ENCODE results near the gene RANBP10. TPM values are rescaled to one million over a fixed set of nuclear protein-coding genes. Genes with fewer than 3 reads are reported as not detected.

Gene RANBP10
- total RNA-seq, 1 experiment from 2014 or later, result 2.6 TPM

DNA sequence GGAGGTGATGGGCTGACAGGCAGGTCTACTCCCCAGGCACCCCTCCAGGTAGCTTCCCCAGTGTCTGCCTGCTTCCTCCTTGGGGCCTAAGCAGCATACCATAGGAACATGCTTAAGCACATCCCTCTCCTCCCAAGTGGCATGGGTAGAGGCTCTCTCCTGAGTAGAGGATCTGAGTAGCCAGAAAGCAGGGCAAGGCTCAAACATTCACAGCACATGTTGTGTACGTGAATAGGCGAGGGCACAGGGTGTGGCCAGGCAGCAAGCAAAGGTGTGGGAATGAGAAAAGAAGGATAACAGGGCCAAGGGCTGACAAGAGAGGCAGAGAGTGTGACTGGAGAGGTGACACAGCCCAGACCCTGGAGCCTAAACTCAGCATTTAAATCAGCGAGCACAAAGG lies 57.5 kb downstream of the RANBP10 start:
- DNase-seq (ENCODE audit: low read depth), result no peak

DNA sequence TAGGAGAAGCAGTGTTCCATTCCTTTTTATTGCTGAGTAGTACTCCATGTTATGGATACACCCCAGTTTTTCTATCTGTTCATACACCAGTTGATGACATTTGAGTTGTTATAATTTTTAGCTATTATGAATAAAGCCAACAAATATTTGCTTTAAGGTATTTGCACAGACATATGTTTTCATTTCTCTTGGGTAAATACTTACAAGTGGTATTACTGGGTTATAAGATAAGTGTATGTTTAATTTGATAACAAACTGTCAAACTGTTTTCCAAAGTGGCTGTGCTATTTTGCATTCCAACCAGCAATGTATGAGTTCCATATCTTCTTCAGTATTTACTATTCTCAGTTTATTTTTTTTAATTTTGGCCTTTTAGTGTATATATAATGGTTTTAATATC lies 59.5 kb downstream of the RANBP10 start:
- no peak for DNase-seq (ENCODE audit: low read depth)

DNA sequence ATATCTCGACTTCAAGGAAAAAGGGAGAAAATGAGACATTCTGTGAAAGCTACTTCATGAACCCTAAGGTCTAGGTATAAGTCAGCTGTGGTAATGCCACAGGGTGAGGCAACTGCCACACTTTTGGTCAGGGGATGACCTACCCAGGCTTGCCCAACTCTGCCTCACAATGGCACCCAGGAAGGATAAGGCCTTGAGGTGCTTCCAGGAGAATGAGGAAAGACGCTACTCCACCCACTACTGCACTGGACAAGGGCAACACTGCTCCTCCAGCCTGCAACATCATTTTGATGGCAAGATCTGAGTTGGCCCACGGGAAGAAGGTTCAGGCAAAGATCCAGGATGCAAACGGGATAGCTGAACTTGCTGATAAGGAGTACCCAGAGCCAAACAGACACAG lies 65.2 kb downstream of the RANBP10 start:
- no peak for DNase-seq (ENCODE audit: low read depth)

DNA sequence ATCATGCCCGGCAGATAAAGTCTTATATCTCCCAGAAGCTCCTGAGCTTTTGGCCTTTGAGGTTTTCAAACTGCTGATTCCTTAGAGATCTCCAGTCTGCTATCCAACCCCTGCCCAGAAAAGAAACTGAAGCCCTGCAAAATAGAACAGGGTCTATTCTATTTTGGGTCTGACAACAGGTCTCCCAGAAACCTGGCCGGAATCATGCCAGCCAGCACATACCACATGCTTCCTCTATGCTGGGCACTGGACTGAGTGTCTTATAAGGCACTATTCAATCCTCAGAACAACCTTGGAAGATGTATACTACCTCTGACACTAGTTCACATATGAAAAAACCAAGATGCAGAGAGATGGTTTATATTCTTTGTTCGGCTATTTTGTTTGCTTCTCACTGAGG lies 66.0 kb downstream of the RANBP10 start:
- no peak for DNase-seq (ENCODE audit: low read depth)

DNA sequence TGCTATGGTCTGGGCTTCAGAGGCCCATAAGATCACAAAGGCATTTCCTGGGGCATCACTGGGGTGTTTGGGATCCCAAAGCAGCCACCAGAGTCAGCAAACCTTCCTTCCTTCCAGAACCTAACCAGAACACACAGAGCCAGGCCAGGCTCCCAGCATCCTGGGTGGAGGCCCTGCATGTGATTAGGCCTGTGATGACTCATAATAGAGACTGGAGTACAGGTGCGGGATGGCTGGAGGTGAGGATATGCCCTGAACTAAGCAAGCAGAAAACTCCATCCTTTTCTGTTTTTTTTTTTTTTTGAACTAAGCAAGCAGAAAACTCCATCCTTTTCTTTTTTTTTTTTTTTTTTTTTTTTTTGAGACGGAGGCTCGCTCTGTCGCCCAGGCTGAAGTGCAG lies 69.5 kb downstream of the RANBP10 start:
- DNase-seq (ENCODE audit: low read depth), result no peak

DNA sequence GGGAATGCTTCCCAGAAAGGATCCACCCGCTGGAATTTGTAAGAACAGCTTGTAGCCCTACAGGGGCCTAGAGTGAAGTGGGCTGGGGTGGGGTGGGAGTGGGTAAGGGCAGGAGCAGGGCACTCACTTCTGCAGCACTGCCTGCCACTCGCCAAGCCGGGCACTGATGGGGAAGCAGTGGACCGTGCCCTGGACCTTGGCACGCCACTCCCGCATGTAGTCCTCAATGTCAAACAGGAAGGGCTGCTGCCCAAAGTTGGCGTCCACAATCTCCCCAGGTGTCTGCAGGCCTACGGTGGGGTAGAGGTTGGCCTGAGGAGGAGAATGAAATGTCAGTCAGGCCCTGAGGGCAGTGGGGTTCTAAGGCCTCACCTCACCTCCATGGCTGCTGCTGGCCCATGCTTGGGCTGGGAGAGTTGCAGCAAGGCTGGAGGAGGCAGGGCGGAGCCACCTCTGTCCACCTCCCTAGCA lies 71.6 kb downstream of the RANBP10 start:
- no peak for DNase-seq (ENCODE audit: low read depth)

DNA sequence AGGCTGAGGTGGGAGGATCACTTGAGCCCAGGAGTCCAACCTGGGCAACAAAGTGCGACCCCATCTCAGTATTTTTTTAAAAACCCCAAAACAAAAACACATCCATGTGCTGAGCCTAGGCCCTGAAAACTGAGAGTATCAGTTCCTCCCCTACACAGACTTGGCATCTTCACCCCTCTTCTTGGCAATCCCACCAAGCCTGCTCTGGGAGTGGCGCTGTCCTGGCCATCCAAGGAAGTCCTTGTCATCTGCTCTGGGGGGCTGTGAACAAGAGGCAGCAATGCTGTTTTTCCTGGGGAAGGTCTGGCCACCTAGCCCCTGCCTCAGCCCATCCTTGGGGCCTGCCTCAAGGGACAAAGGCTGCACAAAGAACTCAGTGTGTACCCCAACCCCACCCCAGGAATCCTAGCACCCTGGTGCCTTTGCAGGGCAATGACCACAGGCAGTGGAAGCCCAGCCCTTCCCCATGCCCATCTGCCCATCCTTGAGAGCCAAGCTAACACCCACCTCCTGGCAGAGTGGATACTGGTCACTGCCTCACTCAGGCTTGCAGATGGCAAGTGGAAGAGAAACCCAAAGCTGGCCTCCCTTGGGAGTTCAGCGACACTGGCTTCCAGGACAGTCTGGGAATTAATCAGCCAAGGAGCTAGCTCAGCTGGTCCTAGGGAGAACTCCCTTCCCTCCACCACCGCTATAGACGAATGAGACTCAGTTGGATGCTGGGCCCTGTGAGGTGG lies 72.5 kb downstream of the RANBP10 start:
- no peak for DNase-seq (ENCODE audit: low read depth)

DNA sequence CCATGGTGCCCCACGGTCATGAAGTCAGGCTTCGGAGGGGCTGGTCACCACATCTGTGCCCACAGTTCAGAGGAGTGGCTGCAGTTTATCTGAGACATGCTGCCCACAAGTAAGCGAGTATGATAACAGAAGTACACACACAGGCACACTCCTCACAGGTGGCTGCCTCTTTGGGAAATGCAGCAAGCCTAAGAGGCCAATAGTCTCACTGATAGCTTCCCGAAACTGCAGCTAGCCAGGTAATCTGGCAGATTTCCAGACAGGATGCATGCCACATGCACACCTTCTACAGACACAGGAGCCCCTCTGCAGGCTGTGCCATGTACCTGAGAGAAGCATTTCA lies 74.6 kb downstream of the RANBP10 start:
- no peak for DNase-seq (ENCODE audit: low read depth)

DNA sequence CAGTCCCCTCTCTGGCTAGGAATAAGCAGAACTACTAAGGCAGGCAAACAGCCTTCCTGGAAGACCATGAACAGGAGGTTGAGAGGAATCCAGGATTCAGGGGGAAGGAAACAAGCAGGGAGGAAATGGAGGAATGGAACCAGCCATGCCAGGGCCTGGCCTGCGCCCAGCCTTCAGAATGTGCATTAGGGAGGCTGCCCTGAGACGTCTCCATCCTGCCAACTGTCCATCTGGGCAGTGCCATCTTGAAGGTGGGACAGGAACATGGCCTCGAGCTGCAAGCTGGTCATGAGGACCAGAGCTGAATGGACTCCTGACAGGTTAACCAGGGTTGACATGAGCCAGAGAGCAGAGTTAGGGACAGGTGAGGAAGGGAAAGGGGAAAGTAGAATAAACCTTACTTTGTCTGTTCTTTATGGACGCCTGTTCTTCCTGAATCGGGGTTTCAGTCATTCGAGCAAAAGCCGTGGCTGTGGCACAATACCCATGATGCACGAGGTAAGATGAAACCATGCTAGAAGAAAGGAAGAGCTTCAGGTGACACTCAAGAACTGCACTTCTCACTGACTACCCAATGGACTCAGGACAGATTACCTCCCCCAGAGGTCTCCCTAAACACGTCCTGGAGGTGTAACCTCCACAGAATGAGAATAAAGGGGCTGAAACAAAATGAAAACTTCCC lies 75.1 kb downstream of the RANBP10 start:
- DNase-seq (ENCODE audit: low read depth), result no peak

DNA sequence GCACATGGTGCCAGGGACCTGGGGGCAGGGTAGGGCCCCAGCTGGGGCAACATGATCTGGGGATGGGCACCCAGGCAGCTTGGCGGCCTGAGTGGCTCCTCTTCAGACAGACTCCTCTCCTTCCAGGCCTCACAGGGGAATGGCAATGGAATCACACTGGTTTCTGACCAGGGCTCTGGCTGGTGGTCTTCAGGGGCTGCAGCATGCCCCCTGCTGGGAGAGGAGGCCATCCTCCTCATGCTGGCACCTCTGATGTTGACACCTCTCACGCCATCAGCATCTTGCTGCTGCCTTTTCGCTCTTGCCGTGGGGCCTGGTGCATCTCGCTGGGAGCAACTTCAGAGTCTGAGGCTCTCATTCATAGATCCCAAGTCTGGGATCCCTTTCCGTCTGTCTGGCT lies 76.0 kb downstream of the RANBP10 start:
- DNase-seq (ENCODE audit: low read depth), result no peak

DNA sequence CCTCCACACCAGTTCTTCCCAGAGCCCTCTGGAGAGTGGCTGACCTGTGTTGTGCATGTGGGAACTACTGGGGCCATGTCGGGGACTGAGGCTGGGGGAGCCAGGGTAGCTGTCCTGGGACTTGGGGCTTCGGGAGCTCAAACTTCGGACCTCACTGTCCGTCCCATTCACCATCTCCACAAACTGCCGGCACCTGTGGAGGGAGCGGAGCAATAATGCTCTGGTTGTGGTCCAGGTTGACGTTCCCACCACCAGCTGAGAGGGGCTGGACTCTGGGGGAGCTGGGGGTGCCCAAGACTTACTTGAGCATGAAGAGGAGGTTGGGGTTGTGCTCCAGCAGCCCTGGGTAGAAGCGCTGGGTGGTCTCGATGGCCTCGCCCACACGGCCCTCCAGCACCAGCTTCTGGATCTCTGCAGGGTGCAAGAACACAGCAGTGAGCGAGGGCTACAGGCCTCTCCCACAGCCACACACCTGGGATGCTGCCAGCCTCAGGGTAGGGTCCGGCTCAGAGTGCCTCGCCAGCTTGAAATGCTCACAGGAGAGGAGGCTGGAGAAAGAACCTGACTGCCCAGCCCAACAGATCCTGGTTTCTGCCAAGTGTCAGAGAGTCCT lies 76.6 kb downstream of the RANBP10 start:
- DNase-seq (ENCODE audit: low read depth), result no peak

DNA sequence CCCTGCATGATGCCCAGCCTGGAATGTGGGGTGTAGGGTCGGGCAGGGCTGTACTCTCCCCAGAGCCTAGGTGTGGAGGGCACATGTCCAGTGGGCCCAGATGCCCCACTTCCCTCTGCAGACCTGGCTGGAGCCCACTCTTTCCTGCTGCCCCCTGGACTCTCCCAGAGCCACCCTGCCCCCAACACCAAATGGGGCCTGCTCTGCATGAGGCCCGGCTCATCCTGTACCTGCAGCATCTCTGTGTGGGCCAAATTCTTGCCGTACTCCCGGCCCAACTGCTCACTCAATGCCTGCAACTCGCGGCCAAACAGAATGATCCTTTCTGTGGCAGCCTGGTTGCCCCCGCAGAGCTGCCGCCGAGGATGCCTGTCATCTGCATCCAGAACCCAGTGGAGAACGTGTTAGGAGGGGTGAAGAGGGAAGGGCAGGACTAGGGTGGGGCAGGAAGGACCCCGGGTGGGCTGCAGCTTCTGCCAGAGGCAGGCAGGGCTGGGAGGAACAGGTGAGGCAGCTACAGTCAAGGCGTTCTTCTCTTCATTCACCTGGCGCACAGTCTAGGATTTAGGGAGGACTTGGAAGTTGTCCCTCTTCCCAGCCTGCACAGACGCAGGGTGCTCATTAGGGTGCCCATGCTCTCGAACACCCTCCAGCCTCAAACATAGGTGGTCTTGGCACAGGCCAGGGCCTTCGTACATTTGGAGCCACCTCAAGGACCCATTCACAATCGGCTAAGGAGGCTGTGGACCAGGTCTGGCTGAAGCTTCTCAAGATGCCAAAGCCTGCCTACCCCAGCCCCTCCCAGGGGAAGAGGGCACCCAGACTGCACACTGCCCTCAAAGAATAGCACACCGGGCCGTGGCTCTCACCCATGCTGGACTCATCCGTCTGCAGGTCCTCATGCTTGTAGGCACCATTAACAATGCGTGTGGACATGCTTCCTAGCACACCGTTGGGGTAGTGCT lies 78.6 kb downstream of the RANBP10 start:
- no peak for DNase-seq (ENCODE audit: low read depth)

DNA sequence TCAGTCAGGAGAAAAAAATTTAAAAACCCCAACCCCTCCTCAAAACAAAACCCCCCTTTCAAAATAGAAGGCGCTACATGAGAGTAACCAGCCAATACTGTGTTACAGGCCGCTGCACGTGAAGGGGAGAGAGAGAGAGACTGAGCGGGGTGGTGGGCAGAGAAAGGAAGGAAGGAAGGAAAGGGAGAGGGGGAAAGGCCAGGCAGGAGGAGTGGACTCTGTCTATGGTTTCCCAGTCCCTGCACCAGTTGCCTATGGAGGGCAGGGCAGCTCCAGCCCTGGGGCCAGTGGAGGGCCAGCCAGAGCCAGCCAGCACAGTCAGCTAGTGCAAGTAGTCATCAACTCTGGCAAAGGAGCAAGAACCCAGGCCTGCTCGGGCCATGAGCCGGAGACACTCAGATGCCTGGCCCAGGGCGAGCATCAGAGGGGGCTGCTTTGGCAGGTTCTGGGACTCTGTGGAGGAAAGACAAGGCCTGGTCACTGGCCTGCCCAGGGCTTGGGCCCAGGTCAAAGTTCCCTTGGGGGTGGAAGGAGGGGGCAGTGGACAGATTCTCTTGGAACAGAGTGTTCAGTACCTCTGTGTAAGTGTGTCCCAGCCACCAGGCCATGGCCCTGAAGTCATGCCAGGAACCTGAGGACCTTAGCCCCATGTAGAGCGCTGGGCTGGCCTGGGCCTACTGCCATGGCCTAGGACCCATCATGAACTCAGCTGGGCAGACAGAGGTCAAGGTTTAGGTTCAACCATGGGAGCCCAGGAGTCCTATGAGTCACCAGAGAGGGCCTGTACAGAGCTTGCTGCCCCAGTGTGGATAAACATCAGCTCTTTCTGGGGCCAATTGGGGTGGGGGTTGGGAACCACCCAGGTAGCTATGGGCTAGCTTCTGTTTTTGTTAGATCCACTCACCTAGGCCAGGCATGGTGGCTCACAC lies 80.0 kb downstream of the RANBP10 start:
- peak; percentile 7 for DNase-seq (ENCODE audit: low read depth)

DNA sequence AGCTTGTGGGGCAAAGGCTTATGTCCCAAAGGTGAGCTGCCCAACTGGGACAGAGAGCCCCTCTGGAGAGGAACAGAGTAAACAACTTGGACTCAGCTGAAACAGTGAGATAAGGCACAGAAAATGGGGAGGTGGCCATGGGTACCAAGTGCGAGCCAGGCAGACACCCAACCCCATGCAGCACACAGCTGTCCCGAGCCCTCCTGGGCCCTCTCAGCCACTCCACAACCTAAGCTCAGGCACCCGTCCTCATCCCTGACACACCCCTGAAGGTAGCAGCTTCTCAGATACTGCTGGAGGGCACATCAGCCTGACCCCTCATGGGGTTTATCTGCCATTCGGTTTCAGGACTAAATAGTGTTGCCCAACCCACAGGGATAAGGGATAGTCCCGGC lies 82.5 kb downstream of the RANBP10 start:
- DNase-seq (ENCODE audit: low read depth), result no peak

DNA sequence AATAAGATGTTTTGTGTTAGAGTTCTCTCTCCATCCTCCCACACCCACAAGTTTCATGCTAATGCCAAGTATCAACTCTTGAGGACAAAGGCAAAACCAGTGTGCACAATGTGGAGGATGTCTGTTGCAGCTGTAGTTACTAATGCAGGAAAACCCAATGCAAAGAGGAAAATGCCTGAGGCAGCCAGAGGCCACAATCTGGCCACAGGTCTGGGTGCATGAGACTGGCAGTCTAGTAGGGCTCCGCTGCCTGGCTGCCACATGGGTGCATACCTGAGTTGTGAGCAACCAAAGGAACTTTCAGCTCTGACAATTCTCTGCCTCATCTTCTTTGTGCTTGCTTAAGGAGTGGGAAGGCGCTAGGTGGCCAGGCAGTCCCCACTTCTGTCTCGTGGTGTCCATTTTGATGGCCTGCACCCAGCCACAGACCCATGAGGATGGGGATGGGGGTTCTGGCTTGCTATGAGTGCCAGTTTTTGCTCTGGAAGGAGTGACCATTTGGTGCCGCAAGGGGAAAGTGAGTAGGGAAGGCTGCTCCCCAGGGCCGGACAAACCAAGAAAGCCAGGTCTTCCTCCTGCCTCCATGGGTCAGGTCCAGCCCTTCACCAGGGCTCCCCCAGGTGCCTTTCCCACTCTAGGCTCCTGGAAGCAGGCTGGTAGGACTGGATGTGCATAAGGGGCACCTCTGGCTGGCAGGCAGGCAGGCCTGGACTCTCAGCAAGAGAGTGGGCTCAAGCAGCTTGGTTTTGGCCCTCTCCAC lies 83.0 kb downstream of the RANBP10 start:
- peak; percentile 97 for DNase-seq (ENCODE audit: low read depth)

DNA sequence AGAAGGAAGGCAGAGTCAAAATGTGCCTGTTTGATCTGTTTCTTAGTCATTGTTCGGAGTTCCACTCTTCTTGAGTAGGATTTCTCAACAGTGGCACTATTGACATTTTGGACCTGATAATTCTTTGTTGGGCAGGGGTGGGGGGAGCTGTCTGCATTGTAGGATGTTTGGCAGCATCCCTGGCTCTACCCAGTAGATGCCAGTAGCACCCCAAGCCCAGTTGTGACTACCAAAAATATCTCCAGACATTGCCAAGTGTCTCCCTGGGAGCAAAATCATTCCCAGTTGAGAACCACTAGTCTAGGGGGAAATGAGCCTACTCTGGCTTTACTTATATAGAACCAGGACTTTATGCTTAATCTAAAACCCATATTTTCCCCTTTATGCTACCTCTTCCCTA lies 86.1 kb downstream of the RANBP10 start:
- DNase-seq (ENCODE audit: low read depth), result no peak

DNA sequence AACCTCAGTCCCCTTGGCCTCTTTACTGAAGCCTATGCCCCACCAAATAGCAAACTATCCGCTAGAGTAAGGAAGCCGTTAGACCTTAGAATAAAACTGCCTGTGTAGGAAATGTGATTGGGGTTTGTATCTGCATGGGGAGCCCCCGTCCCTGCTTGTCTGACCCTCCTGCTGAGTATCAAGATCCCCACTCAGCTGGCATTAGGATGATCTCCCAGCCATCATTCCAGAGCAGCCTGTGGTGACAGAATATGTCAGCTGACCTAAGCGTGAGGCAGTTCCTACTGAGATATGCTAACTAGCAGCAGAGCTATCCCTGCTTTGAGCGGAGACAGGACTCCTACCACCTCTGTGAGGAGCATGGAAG lies 86.6 kb downstream of the RANBP10 start:
- DNase-seq (ENCODE audit: low read depth), result peak; percentile 55

DNA sequence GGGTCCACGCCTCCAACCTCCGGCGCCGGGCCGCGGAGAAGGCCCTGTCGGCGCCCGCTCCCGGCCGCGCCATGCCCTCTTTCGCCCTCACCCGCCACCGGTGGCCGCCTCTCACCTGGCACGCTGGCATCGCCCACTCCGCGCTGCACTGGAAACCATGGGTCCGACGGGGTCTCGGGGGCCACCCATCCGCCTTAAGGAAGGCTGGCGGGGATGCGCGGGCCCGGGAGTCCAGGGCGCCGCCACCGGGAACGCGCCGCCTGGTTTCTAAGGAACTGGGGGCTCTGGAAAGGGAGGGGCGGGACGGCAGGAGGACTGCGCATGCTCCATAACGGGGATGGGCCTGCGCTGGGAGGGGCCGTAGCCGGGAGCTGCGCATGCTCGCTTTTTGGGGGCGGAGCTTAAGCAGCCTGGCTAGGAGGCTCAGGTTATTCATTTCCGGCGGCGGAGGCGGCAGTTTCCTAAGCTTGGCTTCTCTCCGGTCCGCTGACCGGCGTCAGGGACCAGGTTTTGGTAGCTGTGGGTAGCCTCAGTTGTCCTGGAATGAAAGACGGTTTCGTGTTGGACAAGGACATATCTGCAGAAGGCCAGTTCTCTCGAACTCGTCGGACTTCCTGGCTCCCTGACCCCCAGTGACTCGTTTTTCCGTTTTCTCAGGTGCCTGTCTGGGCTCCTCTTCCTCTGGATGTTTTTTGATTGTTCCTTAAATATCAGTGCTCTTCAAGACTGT lies 87.1 kb downstream of the RANBP10 start, which contains the start of gene GFOD2:
Gene GFOD2, minus strand, starts transcription at position 269 of the 730 bp plus-strand sequence. CDS start 33,601 bp downstream, outside the sequence.
- peak; percentile 89 for DNase-seq (ENCODE audit: low read depth)

DNA sequence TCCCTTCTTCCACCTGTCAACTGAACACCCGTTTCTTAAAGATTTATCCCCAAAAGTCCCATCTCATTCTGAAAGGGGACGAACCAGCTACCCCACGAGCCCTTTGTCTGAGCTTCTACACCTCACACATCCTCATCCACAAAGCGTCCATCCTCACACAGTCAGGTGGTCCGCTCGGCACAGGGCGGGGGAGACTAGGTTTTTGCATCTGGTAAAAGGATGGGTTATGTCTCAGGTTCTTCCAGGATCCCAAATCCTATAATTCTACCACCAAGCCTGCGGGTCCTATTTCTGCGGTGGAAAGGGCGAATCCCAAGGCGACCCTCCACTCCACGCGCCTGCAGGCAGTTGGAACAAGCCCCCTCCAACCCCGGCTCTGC lies 87.7 kb downstream of the RANBP10 start:
- DNase-seq (ENCODE audit: low read depth), result no peak

All from RPMI7951 (cell line).